Ramos (cell line): ENCODE results near the gene CLEC4M.

Experiments
- in situ Hi-C: fragments of 300-500 bp; cut with MboI; formaldehyde crosslinking; loops from one replicate; pipeline ENCODE4 v1.14.3; 2022; ENCODE audit warnings: low sequenced_read_pairs; ENCODE audit not compliant: unreplicated experiment

The CLEC4M gene, protein sequence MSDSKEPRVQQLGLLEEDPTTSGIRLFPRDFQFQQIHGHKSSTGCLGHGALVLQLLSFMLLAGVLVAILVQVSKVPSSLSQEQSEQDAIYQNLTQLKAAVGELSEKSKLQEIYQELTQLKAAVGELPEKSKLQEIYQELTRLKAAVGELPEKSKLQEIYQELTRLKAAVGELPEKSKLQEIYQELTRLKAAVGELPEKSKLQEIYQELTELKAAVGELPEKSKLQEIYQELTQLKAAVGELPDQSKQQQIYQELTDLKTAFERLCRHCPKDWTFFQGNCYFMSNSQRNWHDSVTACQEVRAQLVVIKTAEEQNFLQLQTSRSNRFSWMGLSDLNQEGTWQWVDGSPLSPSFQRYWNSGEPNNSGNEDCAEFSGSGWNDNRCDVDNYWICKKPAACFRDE

DNA sequence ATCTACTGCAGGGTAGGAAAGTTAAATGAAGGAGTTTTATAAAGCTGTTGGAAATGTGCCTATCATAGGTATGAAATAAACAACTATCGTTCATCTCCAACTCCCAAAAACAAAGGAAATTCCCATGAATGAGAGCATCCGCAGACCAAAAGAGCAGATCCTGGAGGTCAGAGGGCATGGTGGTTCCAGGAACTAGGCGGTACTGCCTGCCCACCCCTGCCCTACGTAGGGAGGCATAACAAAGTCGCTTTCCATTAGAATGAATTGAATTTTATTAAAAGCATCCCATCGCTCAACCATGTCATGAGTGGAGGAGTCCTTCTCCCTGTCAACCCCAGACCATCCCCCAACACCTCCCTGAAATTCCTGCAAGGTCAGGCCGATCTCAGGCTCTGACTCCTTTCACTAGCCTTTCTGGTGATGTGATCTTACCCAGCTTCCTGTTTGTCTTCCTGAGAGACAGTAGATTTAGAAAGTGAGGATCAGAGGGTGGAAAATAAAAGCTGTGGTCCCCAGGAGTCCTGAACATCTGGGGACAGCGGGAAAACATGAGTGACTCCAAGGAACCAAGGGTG lies at the start of gene CLEC4M:
Gene CLEC4M, plus strand, starts transcription at position 525 of the 575 bp plus-strand sequence. Its CDS starts 24 bp downstream, at position 549.
- in situ Hi-C loops: no loop called here

DNA sequence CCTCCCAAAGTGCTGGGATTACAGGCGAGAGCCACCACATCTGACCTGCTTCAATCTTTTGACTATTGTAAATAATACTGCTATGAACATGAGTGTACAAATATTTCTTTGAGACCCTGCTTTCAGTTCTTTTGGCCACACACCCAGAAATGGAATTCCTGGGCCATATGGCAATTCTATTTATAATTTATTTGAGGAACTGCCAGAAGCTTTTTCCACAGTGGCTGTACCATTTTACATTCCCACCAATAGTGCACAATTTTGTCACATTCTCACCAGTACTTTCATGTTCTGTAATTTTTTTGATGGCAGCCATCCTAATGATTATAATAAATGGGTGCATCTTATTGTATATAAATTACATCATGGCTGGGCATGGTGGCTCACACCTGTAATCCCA lies 47.4 kb upstream of the CLEC4M start:
- in situ Hi-C loops: no loop called here

GRCh38 chr19:7716762-7717161 lies 46.3 kb upstream of the CLEC4M start:
- in situ Hi-C loops: no loop called here

DNA sequence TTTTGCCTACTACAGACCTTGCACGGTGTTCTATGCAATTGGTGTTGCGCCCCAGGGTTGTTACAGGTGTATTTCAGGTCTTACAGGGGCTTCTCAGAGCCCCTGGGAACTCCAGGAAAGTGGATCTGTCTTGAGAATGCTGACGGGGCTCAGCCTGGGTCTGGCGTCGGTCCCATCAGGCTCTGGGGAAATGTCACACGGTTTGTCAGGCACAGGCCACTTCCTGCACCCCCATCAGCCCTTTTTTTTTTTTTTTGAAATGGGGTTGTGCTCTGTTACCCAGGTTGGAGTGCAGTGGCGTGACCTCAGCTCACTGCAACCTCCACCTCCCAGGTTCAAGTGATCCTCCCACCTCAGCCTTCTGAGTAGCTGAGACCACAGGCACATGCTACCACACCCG lies 44.4 kb upstream of the CLEC4M start:
- in situ Hi-C loops: no loop called here

DNA sequence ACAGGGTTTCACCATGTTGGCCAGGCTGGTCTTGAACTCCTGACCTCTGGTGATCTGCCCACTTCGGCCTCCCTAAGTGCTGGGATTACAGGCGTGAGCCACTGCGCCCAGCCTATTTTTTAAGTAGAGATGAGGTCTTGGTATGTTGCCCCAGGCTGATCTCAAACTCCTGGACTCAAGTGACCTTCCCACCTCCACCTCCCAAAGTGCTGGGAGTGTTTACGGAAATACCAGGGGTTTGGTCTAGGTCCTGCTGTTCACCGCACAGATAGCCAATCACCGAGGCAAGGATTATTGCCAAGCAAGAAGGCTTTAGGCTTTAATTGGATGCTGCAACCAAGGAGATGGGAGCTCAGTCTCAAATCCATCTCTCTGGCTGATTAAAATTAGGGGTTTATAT lies 42.7 kb upstream of the CLEC4M start:
- in situ Hi-C loops: no loop called here

DNA sequence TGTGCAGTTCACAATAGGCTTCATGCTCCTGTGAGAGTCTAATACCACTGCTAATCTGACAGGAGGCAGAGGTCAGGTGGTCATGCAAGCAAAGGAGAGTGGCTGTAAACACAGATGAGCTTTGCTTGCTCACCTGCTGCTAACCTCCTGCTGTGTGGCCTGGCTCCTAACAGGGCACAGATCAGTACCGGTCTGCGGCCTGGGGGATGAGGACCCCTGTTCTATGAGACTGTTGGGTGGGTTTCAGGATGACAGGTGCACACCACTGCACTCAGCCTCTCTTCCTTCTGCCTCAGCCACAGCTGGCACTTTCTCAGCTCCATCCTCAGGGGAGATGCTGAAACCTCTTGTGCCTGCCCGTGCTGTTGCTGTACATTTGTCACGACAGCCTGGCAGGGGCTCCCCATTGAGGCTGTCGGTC lies 40.8 kb upstream of the CLEC4M start:
- in situ Hi-C loops: no loop called here

- in situ Hi-C loops: no loop called here
These were observed 37.3 kb upstream of the CLEC4M start for GRCh38 chr19:7725791-7726190.

GRCh38 chr19:7729211-7729610 lies 33.8 kb upstream of the CLEC4M start:
- in situ Hi-C loops: no loop called here

- in situ Hi-C loops: no loop called here
These were observed 33.2 kb upstream of the CLEC4M start for GRCh38 chr19:7729831-7730285.

DNA sequence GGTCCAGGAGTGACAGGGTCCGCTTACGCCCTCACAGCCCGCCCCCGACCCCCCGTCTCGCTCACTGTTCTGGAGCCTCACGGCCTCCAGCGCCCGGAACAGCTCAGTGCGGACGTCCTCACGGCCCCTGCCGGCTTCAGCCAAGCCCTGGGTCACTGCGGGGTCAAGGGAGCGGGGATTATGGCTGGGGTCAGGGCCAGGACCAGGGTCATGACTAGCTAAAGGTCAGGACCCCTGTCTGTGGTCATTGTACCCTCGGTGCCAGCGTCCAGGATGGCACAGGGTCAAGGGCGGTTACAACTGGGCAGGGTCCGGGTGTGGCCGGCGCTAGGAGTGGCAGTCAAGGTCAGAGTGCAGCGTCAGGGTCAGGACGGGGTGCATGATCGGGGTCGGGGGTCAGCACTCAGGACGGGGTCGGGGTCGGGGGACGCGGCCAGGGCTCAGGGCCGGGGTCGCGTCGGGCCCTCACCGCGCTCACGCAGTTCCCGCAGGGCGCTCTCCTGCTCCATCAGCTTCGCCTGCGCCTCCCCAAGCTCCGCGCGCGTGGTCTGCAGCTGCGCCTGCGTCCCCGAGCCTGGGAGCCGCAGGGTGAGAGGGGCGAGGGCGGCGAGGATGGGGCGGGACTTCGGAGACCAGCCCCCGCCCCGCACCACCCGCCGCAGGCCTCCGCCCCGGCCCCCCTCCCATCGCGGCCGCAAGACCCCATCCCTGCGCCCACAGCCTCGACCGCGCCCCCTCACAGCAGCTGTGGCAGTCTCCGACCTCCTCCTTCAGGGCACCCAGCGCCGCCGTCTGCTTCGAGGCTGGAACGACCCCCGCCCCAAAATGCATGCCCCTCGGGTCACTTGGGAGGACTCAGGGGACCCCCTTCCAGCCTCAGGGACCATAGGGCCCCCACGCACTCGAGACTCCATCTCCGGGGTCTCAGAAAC lies 32.5 kb upstream of the CLEC4M start:
- in situ Hi-C loops: no loop called here

DNA sequence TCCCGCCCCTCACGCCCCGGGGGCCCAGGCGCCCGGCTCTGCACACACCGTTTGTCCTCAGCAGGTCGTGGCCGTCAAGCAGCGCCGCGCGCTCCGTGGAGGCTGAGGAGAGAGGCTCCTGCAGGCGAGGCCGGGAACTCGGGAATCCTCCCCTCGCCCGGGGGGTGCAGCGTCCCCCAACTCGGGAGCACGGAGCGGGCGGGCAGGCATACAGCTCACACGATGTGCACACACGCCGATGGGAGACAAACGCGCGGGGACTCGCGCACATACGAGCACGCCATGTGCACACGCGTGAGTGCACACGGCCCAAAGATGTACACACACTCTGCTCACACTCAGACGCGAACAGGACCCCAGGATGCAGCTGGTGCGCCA lies 31.8 kb upstream of the CLEC4M start:
- in situ Hi-C loops: no loop called here

DNA sequence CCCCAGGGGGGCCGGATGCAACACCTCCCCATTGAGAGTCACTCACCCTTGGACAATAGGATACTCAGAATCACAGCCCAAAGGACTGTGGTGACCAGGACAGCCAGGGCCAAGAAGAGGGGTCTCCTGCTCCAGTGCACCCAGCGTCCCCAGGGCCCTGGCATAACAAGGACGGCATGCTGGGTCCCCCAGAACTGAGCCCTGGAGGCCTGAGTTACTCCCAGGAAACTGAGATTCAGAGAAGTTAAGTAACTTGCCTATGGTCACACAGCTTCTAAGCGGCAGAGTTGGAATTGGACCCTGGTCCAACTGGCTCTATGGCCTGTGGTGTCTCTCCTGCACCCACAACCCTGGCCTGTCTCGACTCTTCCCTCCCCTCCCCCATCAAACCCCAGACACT lies 31.4 kb upstream of the CLEC4M start:
- in situ Hi-C loops: no loop called here

- in situ Hi-C loops: no loop called here
These were observed 31.0 kb upstream of the CLEC4M start, which contains the start of gene CLEC4G for GRCh38 chr19:7732045-7732444. Gene CLEC4G (minus strand): TSS chr19:7732110. CDS start chr19:7732102, 8 bp downstream.

DNA sequence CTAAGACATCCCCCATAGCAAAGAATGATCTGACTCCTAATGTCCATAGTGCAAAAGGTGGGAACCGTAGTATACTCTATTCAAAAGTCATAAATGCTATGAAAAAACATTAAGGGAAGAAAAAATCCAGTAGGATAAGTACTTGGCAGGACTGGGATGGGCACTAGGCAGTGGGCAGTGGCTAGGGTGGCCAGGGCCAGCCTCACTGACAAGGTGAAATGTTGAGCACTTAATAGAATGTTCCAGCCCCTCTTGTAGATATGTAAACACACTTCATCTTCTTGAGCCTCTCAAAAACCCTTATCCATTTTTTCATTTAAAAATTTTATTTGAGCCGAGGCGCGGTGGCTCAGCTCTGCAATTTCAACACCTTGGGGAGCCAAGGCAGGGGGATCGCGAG lies 29.7 kb upstream of the CLEC4M start:
- in situ Hi-C loops: no loop called here

DNA sequence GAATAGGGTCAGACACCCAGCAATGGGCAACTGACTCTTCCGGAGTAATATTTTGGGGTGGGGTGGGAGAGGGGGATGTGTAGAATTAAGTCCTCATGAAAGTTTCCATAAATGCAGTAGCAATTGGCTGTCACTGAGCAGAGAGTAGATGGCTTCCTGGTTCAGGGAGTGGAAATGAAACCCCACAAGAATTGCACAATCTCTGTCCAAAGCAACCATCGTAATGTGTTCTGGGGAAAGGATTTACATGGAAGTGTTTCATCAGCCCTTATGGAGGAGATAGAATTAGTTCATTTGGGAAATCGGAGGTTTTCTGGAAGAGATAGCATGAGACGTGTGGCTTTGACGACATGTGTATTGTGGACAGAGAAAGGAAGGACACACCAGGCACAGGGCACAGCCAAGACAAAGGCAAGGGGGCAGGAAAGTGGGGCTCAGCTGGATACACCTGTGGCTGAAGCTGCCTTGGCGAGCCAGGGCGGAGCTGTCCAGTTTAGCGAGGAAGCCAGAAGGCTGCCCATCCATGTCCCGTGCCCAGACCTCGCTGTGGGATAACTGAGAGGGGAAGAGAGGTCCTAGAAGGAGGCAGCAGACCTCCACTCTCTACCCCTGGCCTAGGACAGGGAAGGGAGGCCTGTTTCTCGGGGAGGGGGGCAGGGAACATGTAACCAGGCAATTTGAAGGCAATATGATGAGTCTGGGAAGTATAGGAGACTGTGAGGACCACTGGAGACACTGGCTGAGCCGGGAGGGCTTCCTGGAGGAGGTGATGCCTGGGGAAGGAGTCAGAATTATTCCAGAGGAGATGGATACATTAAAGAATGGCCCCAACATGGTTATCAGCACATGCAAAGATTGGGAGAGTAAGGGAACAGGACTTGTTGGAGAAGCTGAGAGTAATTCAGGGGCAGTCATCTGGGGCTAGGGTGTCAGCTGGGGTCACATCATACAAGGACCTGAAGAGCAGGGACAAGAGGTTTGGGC lies 28.5 kb upstream of the CLEC4M start:
- in situ Hi-C loops: no loop called here

- in situ Hi-C loops: no loop called here
These were observed 26.9 kb upstream of the CLEC4M start for GRCh38 chr19:7736148-7736547.

- in situ Hi-C loops: no loop called here
These were observed 25.8 kb upstream of the CLEC4M start for GRCh38 chr19:7737215-7737614.

DNA sequence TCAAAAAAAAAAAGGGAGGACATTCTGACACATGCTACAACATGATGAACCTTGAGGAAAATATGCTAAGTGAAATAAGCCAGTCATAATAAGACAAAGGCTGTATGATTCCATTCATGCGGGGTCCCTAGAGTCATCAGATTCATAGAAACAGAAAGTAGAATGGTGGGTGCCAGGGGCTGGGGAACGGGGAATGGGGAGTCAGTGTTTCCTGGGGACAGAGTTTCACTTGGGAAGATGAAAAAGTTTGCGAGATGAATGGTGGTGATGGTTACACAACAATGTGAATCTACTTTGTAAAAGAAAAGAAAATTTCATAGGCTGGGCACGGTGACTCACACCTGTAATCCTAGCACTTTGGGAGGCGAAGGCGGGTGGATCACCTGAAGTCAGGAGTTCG lies 25.0 kb upstream of the CLEC4M start:
- in situ Hi-C loops: no loop called here

DNA sequence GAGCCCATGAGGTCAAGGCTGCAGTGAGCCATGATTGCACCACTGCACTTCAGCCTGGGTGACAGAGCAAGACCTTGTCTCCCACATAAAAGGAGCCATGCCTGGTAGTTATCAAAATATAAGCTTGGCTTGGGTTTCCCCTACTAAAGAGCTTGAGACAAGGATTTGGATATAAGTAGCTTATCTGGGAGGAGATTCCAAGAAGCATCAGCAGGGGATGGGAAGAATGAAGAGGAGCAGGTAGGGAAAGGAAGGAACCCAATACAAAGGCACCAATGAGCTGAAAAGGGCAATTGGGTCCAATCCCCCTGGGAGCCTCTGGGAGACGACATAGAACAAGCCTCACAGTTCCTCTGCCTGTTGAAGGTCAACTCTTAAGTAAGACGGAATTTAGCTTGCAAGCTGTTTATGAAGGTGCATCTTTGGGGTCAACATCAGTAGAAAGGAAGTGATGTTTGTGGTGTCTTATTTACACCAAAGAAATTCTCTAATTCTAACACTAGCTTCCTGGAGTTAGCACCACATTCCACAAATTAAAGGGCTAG lies 23.8 kb upstream of the CLEC4M start:
- in situ Hi-C loops: no loop called here
